Measurements from ENCODE around the gene CARMIL3. TPM values are rescaled to one million over a fixed set of nuclear protein-coding genes. Genes with fewer than 3 reads are reported as not detected.
A peak's percentile ranks its signal among the peaks of the same experiment; 100 is the strongest.

The CARMIL3 gene
- total RNA-seq, 2 experiments from 2014 or later = 0.74 to 0.91 TPM

DNA sequence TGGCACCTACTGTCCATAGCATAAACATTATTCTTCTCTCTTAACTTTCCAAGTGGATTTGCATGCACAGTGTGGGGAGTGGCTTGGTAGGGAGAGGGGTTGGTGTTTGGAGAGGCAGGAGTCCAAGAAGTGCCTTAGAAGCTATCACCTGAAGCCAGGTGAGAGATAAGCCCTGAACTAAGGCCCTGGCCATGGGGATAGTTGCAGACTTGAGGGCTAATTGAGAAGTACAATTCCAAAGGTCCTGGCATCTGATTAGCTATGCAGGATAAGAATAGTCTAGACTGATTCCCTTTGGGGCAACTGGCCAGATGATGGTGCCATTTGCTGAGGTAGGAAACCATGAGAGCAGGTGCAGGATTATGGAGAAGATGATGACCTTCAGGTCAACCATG is 40.3 kb downstream of the CARMIL3 start:
- no peaks in the 10 kb centered on the region for H3K9me3 Mint-ChIP-seq (ENCODE audit: low read depth)
- ATAC-seq (no peak), DNase-seq (no peak)
- no peaks in the 10 kb centered on the region for H3K27me3 Mint-ChIP-seq
- H3K36me3 Mint-ChIP-seq (ENCODE audit: low read depth) = peaks cover 19% of the 10 kb centered on the region
- H3K4me1 Mint-ChIP-seq = peaks cover 26% of the 10 kb centered on the region
- peak overlapping the region; percentile 85 for H3K27ac Mint-ChIP-seq
- no peak overlapping the region for H3K4me3 Mint-ChIP-seq
- POLR2A ChIA-PET = interaction anchor here (0.7 to 0.9 kb wide), 2 partner anchors 23 to 340 kb away, joined by 3 to 4 read pairs; partner anchors contain the start of genes DCAF11 and NRL
- CTCF ChIA-PET = interaction anchor here (0.7 to 12.4 kb wide), 15 partner anchors 10 to 460 kb away, joined by 3 to 189 read pairs (median 5); partner anchors contain the start of genes CARMIL3, CPNE6, DCAF11 and NRL
- intact Hi-C loops (cut with DNase I, micrococcal nuclease) = loop anchor here in 1 of 2 experiments (5.0 kb wide), 1 partner anchor 105 kb away; the partner anchor contains the start of gene DHRS4L2

GRCh38 chr14:24092505-24093206 is 40.8 kb downstream of the CARMIL3 start:
- POLR2A ChIA-PET = interaction anchor here (0.5 to 2.9 kb wide), 4 partner anchors 12 to 339 kb away, joined by 3 to 12 read pairs (median 5); partner anchors contain the start of genes DCAF11 and NRL
- H3K27me3 Mint-ChIP-seq = no peaks in the 10 kb centered on the region
- peaks cover 19% of the 10 kb centered on the region for H3K36me3 Mint-ChIP-seq (ENCODE audit: low read depth)
- no peaks in the 10 kb centered on the region for H3K9me3 Mint-ChIP-seq (ENCODE audit: low read depth)
- ATAC-seq (no peak), DNase-seq (no peak)
- intact Hi-C loops (cut with DNase I, micrococcal nuclease) = loop anchor here in 1 of 2 experiments (5.0 kb wide), 1 partner anchor 105 kb away; the partner anchor contains the start of gene DHRS4L2
- peak overlapping the region; percentile 85 for H3K4me3 Mint-ChIP-seq
- H3K27ac Mint-ChIP-seq = peak overlapping the region; percentile 85
- H3K4me1 Mint-ChIP-seq = peaks cover 26% of the 10 kb centered on the region
- CTCF ChIA-PET = interaction anchor here (0.7 to 12.4 kb wide), 16 partner anchors 10 to 461 kb away, joined by 3 to 189 read pairs (median 4); partner anchors contain the start of genes CPNE6, DCAF11, NRL and PSME1

DNA sequence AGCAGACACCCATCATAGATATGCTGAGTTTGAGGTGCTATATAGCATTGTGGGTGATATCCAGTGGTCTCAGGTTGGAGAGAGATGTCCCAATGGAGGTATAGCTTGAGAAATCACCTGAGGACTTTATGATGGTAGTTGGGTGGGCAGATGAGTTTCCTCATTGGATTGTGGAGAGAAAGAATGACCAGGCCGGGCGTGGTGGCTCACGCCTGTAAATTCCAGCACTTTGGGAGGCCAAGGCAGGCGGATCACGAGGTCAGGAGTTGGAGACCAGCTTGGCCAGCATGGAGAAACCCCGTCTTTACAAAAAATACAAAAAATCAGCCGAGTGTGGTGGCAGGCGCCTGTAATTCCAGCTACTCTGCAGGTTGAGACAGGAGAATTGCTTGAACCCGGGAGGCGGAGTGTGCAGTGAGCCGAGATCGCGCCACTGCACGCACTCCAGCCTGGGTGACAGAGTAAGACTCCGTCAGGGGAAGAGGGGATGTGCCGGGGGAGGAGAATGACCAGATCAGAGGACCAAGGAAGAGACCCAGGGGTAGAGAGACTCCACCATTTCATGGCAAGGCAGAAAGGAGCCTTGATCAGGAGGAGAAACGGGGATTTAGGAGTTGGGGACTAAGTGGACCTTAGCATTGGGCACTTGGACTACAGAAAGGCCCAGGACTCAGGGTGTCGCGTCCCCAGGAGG is 41.5 kb downstream of the CARMIL3 start:
- CTCF ChIA-PET = interaction anchor here (0.7 to 12.4 kb wide), 14 partner anchors 9 to 291 kb away, joined by 3 to 189 read pairs (median 4); partner anchors contain the start of genes CPNE6, DCAF11, IRF9 and NRL
- H3K27ac Mint-ChIP-seq = peak overlapping the region; percentile 85
- no peaks in the 10 kb centered on the region for H3K27me3 Mint-ChIP-seq
- DNase-seq (no peak), ATAC-seq (no peak)
- peaks cover 23% of the 10 kb centered on the region for H3K36me3 Mint-ChIP-seq (ENCODE audit: low read depth)
- POLR2A ChIA-PET = interaction anchor here (0.5 to 2.9 kb wide), 9 partner anchors 13 to 67 kb away, joined by 3 to 13 read pairs (median 6); partner anchors contain the start of genes DCAF11, EMC9, IRF9 and NRL
- peak overlapping the region; percentile 85 for H3K4me3 Mint-ChIP-seq
- H3K9me3 Mint-ChIP-seq (ENCODE audit: low read depth) = no peaks in the 10 kb centered on the region
- peaks cover 26% of the 10 kb centered on the region for H3K4me1 Mint-ChIP-seq
- intact Hi-C loops (cut with DNase I, micrococcal nuclease) = loop anchor here in 1 of 2 experiments (5.0 kb wide), 1 partner anchor 106 kb away; the partner anchor contains the start of gene DHRS4L2

DNA sequence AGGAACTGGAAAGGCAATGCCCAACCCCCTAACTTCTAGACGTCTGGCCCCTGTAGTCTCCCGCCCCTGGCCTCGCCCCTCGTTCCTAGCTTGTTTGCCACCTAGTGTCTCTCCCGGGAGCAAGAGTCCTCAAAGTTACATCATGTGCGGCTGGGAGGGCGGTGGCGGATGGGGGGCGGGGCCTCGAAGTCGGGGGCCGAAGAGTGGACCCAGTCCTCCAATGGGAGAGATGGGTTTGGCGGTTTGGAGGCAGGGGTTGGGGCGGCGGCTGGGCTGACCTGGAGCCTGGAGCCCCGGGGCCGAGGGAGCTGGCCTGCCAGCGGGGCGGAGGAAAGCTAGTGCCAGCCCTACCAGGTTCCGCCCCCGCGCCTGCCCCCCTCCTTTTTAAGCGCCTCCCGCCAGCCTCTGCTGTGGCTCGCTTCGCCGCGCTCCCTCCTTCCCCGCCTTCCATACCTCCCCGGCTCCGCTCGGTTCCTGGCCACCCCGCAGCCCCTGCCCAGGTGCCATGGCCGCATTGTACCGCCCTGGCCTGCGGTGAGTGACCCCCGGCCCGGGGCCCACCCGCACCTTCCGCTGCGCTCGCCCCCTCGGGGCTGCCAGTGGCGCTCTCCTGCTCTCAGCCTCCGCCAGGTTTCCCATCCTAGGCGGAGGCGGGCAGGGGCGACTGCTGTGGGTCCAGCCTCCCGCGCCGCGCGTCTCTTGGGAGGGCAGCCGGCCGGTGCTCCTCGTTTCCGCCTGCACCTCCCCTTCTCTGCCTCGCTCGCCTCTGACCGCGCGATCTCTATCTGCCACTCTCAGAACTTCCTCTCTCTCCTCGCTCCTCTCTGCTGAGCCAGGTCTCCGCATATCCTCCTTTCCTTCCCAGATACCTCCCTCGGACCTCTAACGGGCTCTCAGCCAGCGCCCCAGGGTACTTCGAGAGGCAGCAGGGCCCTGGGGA is 42.4 kb downstream of the CARMIL3 start, which contains the start of gene PCK2:
PCK2 (plus strand) TSS at position 411 of the 940 bp plus-strand sequence; CDS start at position 506, 95 bp downstream.
- peak; percentile 95 for DNase-seq
- ATAC-seq = peak; percentile 87
- POLR2A ChIA-PET = interaction anchor here (0.6 to 2.9 kb wide), 11 partner anchors 12 to 105 kb away, joined by 3 to 13 read pairs (median 5); partner anchors contain the start of genes DCAF11, DHRS4L2, EMC9 and IRF9
- intact Hi-C loops (cut with DNase I, micrococcal nuclease) = loop anchor here (1.0 to 5.0 kb wide), 13 partner anchors 13 to 527 kb away; partner anchors contain the start of genes DCAF11 (in 2 of the 2), DHRS4L2 (in 2 of the 2), NRL (in 2 of the 2) and AP1G2 (in 1 of the 2)
- H3K36me3 Mint-ChIP-seq (ENCODE audit: low read depth) = peaks cover 23% of the 10 kb centered on the region
- peak within 1 kb of the TSS; percentile 85 for H3K4me3 Mint-ChIP-seq
- CTCF ChIA-PET = interaction anchor here (0.8 to 12.4 kb wide), 9 partner anchors 13 to 79 kb away, joined by 3 to 189 read pairs (median 4); partner anchors contain the start of genes DCAF11, IRF9 and NRL
- peak within 1 kb of the TSS; percentile 95 for H3K27ac Mint-ChIP-seq
- H3K4me1 Mint-ChIP-seq = peaks cover 26% of the 10 kb centered on the region
- H3K9me3 Mint-ChIP-seq (ENCODE audit: low read depth) = no peaks in the 10 kb centered on the region
- H3K27me3 Mint-ChIP-seq = no peaks in the 10 kb centered on the region

DNA sequence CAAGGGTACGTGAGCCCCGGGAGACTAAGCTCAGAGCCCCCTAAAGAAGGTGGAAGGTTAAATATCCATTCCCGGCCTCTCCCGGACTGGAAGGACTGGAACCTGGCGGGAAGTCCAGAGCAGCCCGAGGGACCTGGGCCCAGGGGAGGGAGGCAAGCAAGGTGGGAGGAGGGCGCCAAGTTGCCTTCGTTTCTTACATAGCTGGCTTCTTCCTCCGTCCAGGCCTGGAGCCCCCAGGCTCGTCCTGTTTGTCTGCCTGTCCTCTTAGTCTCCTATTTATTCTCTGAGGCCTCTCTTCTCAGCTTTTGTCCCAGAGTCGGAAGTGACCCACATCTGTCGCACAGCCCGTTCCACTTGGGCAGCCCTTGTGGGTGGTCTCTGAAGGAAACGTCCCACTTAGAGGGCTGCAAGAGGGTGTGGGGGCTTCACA is 43.0 kb downstream of the CARMIL3 start:
- no peak for ATAC-seq
- ChIA-PET CTCF (interaction anchor here (0.6 to 12.4 kb wide), 8 partner anchors 13 to 1000 kb away, joined by 3 to 189 read pairs (median 18); partner anchors contain the start of genes ACIN1, C14orf119, CARMIL3 and DCAF11), POLR2A (interaction anchor here (0.9 to 2.9 kb wide), 9 partner anchors 12 to 106 kb away, joined by 3 to 13 read pairs (median 5); partner anchors contain the start of genes DCAF11, DHRS4L2, EMC9 and IRF9)
- Mint-ChIP-seq H3K27me3 (no peaks in the 10 kb centered on the region), H3K36me3 (ENCODE audit: low read depth) (peaks cover 29% of the 10 kb centered on the region), H3K4me3 (peak overlapping the region; percentile 85), H3K4me1 (peaks cover 26% of the 10 kb centered on the region), H3K27ac (peak overlapping the region; percentile 95), H3K9me3 (ENCODE audit: low read depth) (no peaks in the 10 kb centered on the region)
- intact Hi-C loops (cut with DNase I, micrococcal nuclease) = loop anchor here (1.0 to 5.0 kb wide), 14 partner anchors 13 to 528 kb away; partner anchors contain the start of genes DCAF11 (in 2 of the 2), DHRS4L2 (in 2 of the 2), NRL (in 2 of the 2) and AP1G2 (in 1 of the 2)
- DNase-seq = peak; percentile 27

GRCh38 chr14:24095271-24096068 is 43.7 kb downstream of the CARMIL3 start:
- DNase-seq = peak; percentile 82
- Mint-ChIP-seq H3K27me3 (no peaks in the 10 kb centered on the region), H3K36me3 (ENCODE audit: low read depth) (peaks cover 35% of the 10 kb centered on the region), H3K4me1 (peaks cover 24% of the 10 kb centered on the region), H3K9me3 (ENCODE audit: low read depth) (no peaks in the 10 kb centered on the region), H3K4me3 (peak overlapping the region; percentile 85), H3K27ac (peak overlapping the region; percentile 95)
- intact Hi-C loops (cut with DNase I, micrococcal nuclease) = loop anchor here in 1 of 2 experiments (1.0 to 2.0 kb wide), 4 partner anchors 13 to 529 kb away; partner anchors contain the start of genes AP1G2, CARMIL3 and DHRS4L2
- POLR2A ChIA-PET = interaction anchor here (0.9 to 2.9 kb wide), 6 partner anchors 13 to 107 kb away, joined by 3 to 13 read pairs (median 6); partner anchors contain the start of genes DCAF11, DHRS4L2, NRL and PSME2
- ATAC-seq = peak; percentile 40
- CTCF ChIA-PET = interaction anchor here (0.6 to 12.4 kb wide), 8 partner anchors 12 to 1000 kb away, joined by 3 to 189 read pairs (median 18); partner anchors contain the start of genes ACIN1, C14orf119, CARMIL3 and DCAF11

GRCh38 chr14:24096545-24097181 is 44.9 kb downstream of the CARMIL3 start:
- Mint-ChIP-seq H3K27ac (peak overlapping the region; percentile 53), H3K9me3 (ENCODE audit: low read depth) (no peaks in the 10 kb centered on the region), H3K4me1 (peaks cover 22% of the 10 kb centered on the region), H3K27me3 (no peaks in the 10 kb centered on the region), H3K36me3 (ENCODE audit: low read depth) (peaks cover 46% of the 10 kb centered on the region), H3K4me3 (peak overlapping the region; percentile 49)
- intact Hi-C loops (cut with DNase I, micrococcal nuclease) = no loop called here
- POLR2A ChIA-PET = interaction anchor here (0.6 kb wide), 1 partner anchor 555 kb away, joined by 3 read pairs; no protein-coding TSS in a partner anchor
- CTCF ChIA-PET = interaction anchor here (0.6 to 12.4 kb wide), 3 partner anchors 11 to 40 kb away, joined by 3 to 189 read pairs (median 124); no protein-coding TSS in a partner anchor
- no peak for DNase-seq
- no peak for ATAC-seq

DNA sequence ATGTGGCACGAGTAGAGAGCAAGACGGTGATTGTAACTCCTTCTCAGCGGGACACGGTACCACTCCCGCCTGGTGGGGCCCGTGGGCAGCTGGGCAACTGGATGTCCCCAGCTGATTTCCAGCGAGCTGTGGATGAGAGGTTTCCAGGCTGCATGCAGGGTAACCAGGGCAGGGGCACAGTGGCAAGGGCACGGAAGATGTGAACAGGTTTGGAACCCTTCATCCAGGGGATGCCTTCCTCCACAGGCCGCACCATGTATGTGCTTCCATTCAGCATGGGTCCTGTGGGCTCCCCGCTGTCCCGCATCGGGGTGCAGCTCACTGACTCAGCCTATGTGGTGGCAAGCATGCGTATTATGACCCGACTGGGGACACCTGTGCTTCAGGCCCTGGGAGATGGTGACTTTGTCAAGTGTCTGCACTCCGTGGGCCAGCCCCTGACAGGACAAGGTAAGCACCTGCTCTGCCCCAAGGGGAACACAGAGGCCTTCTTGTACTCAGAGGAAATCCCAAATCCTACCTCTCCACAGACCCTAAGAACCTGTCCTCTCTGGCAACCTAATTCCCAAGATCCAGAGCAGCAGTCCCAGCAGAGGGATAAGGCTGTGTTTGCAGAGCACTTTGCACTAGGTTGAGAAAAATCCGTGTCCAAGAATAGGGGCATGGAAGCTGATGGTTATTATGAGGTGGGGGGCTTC is 46.6 kb downstream of the CARMIL3 start:
- Mint-ChIP-seq H3K9me3 (ENCODE audit: low read depth) (no peaks in the 10 kb centered on the region), H3K27me3 (no peaks in the 10 kb centered on the region), H3K4me1 (peaks cover 18% of the 10 kb centered on the region), H3K4me3 (no peak overlapping the region), H3K36me3 (ENCODE audit: low read depth) (peaks cover 59% of the 10 kb centered on the region), H3K27ac (no peak overlapping the region)
- POLR2A ChIA-PET = no interaction called here
- DNase-seq (no peak), ATAC-seq (no peak)
- CTCF ChIA-PET = interaction anchor here (12.4 kb wide), 1 partner anchor 9 kb away, joined by 189 read pairs; no protein-coding TSS in a partner anchor
- intact Hi-C loops (cut with DNase I, micrococcal nuclease) = no loop called here

All from activated CD4-positive, alpha-beta T cell treated with anti-CD3 and anti-CD28 coated beads for 36 hours (primary cell).